ENCODE measurements around the gene SUPT5H.
A peak's percentile ranks its signal among the peaks of the same experiment; 100 is the strongest.
"Not testable (repeated sequence)": the region's sequence is repeated elsewhere in the genome, so short reads cannot be mapped to it uniquely, and the experiment has no call there.

SUPT5H gene

DNA sequence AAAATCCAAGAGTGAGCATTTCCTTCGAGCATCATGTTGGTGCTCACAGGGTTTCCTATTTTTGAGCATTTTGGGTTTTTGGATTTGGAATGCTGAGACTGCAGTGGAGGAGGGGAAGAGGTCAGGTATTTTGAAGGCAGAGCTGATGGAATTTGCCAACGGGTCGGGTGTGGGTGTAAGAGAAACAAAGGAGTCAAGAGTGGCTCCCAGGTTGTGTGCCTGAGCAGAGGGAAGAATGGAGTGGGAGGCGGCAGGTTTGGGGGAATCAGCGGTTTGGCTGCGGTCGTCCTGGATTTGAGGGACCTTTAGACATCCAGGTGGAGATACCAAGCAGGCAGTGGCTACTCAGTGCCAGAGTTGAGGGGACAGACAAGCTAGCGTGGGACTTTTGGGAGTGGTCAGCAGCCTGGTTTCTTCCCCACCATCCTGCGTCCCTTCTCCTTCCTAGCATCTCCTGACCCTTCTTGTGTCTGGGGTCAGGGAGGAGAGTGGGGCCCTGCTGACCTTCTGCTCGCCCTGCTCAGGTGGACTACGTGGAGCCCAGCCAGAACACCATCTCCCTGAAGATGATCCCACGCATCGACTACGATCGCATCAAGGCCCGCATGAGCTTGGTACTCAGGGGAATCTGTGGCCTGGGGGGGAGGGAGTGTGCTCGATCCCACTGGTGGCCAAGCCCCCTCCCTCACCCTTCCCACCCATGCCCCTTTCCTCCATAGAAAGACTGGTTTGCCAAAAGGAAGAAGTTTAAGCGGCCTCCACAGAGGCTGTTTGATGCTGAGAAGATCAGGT lies 20.8 kb downstream of the SUPT5H start:
- DNase-seq (ENCODE audit: low read depth in 3 of 3, low spot score in 1 of 3): no peak

DNA sequence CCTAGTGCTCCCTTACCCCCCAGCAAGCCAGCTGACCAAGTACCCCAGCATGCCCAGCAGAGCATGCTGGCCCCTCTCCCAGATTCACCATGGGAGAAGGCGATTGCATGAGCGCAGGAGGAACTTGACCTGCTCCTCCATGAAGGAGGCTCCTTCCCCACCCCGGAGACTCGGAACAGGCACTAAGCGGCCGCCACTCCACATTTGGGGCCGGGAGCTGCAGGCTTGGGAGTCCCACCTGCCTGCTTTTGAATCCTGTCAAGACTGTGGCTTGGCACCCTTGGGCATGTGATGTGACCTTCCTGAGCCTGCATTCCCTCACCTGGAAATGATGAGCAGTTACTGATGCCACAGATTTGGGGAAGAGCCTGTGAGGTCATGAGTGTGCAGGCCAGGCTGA lies 22.6 kb downstream of the SUPT5H start:
- DNase-seq (ENCODE audit: low read depth in 3 of 3, low spot score in 1 of 3): no peak

DNA sequence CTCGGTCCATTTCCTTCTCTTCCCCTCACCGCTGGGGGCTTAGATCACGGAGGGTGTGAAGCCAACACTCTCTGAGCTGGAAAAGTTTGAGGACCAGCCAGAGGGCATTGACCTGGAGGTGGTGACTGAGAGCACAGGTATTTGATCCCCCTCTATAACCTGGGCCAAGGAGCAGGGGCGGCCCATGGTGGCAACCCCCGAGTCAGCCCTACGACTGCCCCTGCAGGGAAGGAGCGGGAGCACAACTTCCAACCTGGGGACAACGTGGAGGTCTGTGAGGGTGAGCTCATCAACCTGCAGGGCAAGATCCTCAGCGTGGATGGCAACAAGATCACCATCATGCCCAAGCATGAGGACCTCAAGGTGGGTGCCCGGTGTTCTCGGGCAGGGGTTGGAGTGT lies 23.7 kb downstream of the SUPT5H start:
- no peak for DNase-seq (ENCODE audit: low read depth in 3 of 3, low spot score in 1 of 3)

DNA sequence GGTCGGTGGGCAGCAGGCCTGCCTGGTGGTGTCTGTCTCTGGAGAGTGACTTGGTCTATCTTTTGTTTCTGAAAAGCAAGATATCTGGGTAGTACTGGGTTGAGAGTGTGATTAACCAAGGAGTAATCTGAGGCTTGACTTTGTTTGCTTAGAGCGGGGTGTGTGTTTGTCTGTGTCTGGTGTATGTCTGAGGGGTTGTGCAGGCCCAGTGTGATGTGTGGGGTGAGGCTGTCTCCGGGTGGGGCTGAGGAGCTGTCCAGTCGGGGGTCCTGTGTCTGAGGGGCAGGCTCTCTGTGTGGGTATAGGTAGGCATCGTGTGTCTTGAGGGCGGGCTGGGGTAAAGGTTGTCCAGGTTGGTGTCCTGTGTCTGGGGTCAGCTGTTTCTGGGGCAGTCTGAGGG lies 24.2 kb downstream of the SUPT5H start:
- no peak for DNase-seq (ENCODE audit: low read depth in 3 of 3, low spot score in 1 of 3)

DNA sequence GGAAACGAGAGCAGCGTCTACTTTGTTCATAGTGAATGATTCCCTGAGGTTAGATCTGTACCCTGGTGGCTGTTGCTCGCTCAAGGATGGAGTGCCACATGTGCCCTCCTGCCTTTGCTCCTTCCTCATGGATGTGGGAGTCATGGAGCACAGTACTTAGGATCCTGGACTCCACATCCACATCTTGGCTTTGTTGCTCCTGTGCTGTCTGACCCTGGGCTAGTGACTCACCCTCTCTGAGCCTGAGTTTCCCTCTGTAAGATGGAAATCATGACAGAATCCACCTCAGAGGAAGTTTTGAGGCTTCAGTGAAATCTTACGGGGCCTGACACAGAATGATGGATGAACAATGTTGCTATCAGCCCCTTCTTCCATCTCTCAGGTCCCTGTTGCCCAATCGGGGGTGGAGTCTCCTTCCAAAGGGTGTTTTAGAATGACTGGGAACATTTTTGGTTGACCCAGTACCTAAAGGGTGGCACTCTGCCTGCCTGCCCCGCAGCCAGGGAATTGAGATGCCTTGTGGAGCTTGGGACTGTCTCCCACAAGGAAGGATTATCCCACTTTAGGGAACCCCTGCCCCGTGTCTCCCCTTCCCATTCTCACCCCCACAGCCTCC lies 25.4 kb downstream of the SUPT5H start:
- DNase-seq (ENCODE audit: low read depth in 3 of 3, low spot score in 1 of 3): no peak

DNA sequence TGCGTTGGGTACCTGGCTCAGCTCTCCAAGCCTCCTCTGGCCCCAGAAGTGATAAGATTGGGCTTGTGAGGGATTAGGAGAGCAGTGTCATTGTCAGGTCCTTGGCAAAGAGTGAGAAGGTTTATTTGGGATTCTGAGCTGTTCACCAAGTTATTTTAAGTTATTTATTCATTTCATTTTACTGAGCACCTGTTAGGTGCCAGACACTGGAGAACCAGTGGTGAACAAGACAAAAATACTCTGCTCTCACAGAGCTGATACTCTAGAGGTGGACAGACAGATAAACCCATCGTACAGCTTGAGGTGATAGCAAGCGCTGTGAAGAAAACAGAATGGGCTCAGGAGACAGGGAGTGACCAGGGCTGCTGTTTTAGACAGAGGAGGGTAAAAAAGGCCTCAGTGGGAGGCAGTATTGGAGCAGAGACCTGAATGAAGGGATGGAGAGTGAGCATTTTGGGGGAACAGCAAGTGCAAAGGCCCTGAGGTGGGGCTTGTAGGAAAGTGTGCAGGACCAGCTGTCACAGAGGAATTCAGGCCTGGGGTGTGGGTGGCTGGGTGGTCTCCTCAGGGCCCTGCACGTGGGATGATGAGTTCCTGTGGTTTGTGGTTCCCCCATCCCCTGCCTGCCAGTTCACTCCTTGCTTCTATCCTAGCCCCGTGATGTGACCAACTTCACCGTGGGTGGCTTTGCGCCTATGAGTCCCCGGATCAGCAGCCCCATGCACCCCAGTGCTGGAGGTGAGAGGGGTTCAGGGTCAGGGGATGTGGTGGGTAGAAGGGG lies 26.6 kb downstream of the SUPT5H start:
- DNase-seq (ENCODE audit: low read depth in 3 of 3, low spot score in 1 of 3): no peak

DNA sequence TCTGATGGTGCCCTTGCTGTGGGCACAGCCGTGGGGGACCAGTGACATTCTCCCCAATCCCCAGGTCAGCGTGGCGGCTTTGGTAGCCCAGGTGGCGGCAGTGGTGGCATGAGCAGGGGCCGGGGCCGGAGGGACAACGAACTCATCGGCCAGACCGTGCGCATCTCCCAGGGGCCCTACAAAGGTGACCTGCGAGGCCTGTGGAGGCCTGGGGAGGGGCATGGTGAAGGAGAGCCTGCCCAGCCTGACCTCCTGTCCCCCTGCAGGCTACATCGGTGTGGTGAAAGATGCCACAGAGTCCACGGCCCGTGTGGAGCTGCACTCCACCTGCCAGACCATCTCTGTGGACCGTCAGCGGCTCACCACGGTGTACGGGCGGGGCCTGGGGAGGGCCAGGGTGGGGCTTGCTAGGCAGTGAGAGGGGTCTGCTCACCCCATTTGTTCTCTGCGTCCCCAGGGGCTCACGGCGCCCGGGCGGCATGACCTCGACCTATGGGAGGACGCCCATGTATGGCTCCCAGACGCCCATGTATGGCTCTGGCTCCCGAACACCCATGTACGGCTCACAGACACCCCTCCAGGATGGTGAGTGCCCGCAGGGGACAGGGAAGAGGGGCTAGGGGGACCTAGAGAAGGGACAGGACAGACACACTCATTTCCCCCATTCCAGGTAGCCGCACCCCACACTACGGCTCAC lies 27.5 kb downstream of the SUPT5H start:
- no peak for DNase-seq (ENCODE audit: low read depth in 3 of 3, low spot score in 1 of 3)

DNA sequence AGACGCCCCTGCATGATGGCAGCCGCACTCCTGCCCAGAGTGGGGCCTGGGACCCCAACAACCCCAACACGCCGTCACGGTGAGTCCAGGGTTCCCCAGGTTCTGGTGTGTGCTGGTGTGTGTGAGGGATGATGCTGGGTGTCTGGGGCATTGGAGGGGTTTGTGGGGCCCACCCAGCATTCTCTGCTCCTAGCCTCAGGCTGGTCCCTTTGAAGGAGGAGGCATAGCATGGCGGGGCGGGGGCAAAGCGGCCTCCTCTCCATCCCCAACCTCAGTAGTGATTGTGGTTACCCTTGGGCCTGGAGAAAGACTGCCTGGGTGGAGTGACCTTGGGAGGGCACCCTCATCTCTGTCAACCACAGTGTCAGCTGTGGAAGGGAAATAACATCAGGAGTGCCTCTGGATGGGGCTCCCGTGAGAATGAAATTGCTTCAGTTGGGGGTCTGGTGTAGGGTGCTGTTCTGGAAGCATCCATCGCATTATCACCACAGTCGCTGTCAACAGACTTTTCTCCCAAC lies 28.1 kb downstream of the SUPT5H start:
- no peak for DNase-seq (ENCODE audit: low read depth in 3 of 3, low spot score in 1 of 3)

DNA sequence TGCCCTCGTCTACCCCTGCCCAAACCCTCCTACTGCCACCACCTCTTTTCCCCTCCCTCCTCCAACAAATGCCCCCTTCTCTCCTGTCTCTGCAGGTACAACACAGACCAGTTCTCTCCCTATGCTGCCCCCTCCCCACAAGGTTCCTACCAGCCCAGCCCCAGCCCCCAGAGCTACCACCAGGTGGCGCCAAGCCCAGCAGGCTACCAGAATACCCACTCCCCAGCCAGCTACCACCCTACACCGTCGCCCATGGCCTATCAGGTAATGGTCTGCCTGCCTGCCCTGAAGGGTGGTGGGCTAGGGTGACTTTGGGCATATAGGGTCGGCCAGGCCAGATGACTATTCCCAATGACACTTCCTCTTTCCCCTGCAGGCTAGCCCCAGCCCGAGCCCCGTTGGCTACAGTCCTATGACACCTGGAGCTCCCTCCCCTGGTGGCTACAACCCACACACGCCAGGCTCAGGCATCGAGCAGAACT lies 28.8 kb downstream of the SUPT5H start:
- peak; percentile 29 to 70 (median 47) for DNase-seq (ENCODE audit: low read depth in 3 of 3, low spot score in 1 of 3)

DNA sequence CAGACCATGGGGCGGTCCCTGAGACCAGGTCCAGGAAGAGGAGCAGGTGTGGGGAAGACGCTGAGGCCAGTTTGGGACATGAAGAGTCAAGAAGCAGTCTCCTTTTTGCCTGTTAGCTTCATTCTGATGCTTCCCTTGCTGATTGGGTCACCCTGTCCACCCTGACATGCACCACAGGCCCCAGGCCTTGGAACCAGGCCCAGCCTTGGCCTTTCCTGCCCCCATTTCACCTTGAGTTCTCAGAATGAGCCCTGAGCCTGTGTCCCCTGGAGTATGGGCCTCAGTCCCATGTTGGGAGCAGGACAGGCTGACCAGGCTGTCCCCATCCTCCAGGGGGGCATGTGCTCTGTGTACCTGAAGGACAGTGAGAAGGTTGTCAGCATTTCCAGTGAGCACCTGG lies 30.4 kb downstream of the SUPT5H start:
- no peak for DNase-seq (ENCODE audit: low read depth in 3 of 3, low spot score in 1 of 3)

DNA sequence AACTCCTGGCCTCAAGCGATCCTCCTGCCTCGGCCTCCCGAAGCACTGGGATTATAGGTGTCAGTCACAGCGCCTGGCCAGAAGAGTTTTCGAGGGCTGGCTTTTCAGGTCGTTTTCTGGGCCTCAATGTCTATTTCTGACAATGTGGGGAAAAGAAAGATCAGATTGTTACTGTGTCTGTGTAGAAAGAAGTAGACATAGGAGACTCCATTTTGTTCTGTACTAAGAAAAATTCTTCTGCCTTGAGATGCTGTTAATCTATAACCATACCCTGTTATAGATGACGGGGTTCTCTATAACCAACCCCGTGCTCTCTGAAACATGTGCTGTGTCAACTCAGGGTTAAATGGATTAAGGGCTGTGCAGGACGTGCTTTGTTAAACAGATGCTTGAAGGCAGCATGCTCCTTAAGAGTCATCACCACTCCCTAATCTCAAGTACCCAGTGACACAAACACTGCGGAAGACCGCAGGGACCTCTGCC lies 34.0 kb downstream of the SUPT5H start:
- DNase-seq (ENCODE audit: low read depth in 3 of 3, low spot score in 1 of 3): not testable (repeated sequence)

DNA sequence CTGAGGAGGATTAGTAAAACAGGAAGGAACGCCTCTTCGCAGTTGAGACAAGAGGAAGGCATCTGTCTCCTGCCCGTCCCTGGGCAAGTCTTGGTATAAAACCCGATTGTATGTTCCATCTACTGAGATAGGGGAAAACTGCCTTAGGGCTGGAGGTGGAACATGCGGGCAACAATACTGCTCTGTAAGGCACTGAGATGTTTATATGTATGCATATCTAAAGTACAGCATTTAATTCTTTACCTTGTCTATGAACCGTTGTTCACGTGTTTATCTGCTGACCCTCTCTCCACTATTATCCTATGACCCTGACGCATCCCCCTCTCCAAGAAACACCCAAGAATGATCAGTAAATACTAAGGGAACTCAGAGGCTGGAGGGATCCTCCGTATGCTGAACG lies 34.5 kb downstream of the SUPT5H start:
- DNase-seq (ENCODE audit: low read depth in 3 of 3, low spot score in 1 of 3): no peak

DNA sequence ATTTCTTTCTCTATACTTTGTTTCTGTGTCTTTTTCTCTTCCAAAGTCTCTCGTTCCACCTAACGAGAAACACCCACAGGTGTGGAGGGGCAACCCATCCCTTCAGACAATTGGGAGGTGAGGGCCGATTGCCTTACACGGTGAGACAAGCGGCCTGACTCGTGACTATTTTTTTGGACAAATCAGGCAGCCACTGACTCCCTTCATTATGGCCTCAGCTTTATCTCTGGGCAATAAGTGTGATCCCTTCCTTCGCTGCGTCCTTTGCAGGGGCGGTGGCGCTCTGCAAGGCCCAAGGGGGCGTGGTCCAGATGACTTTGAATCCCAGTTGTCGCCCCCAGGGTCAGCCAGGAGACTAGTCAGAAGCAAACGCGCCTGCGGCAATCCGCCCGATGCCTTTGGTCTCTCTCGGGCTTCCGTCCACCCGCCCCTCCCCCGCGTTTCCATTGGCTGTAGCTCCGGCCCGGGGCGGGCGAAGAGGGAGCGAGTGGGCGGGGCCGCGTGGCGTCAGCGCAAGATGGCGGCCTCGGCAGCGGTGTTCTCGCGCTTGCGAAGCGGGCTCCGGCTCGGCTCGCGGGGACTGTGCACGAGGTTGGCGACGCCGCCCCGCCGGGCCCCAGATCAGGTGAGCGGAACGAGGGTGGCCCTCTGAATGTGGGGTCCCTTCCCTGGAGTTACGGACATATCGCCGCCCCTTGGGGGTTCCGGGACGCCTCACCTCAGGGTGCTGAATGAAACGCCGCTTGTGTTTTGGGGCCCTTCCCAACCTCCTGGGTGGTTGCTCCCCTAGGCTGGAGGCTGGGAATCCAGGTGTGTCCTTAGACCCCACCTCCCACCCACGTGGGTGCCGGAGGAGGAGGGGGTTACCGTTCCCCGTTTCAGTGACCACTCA lies 35.2 kb downstream of the SUPT5H start, which contains the start of gene TIMM50:
TIMM50 (plus strand) TSS at position 502 of the 892 bp plus-strand sequence; CDS start at position 518, 16 bp downstream.
- peak; percentile 88 to 97 (median 91) for DNase-seq (ENCODE audit: low read depth in 3 of 3, low spot score in 1 of 3)

DNA sequence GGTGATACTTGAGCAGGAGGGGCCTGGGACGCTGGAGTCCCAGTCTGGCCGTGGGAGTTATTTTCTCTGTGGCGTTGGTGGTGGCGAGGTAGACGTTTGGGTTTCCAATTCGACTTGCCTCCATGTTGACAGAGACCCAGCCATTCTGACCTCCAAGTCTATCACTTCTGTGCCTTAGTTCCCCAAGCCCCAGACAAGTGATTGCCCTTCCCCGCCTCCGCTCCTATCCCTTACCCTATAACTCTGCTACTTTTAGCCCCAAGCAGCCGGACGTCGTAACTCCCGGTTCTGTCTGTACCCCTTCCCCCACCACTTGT lies 35.8 kb downstream of the SUPT5H start:
- DNase-seq (ENCODE audit: low read depth in 3 of 3, low spot score in 1 of 3): no peak

DNA sequence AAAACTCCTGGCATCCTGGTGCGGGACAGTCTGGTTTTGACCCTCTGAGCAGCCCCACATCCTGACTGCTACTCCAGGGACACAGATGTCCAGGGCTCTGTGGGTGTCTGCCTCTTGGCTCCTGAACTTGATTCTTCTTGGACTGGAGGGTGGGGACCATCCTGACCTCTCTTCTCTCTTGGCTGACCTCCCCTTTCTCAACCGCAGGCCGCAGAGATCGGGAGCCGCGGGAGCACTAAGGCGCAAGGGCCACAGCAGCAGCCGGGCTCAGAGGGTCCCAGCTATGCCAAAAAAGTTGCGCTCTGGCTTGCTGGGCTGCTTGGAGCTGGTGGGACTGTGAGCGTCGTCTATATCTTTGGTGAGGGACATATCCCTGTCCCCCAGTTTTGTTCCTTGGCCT lies 36.3 kb downstream of the SUPT5H start:
- DNase-seq (ENCODE audit: low read depth in 3 of 3, low spot score in 1 of 3): no peak

DNA sequence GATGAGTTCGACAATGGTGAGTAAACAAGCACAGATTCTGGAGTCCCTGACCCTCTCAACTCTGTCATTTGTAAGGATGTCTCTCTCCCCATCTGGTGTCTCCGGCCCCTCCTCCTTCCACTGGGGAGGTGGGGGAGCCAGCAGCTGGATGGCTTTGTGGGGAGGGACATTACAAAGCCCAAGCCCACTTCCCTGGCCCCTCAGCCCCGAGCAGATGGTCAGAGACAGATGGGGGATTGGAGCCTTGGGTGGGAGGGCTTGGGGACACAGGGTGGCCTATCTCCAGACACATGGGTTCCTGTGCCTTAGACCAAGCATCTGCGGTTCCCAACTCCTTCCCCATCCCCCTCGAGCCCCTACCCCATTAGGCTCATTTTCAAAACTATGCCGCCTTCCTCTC lies 37.8 kb downstream of the SUPT5H start:
- DNase-seq (ENCODE audit: low read depth in 3 of 3, low spot score in 1 of 3): no peak

DNA sequence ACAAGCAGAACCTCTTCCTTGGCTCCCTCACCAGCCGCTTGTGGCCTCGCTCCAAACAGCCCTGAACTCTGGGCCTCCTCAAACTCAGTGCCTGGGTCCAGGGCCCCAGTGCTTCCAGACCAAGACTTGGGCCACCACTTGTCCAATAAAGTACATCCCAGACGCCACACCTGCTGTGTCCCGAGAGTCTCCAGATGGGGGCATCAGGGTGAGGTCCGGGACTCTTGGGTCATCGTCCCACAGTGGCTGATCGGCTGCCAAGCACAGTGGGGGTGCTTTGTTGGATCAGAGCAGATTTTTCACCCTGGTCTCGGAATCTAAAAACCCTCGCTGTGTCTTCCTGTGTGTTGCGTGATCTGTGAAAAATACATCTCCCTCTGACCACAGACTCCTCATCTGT lies 44.4 kb downstream of the SUPT5H start:
- DNase-seq (ENCODE audit: low read depth in 3 of 3, low spot score in 1 of 3): no peak

DNA sequence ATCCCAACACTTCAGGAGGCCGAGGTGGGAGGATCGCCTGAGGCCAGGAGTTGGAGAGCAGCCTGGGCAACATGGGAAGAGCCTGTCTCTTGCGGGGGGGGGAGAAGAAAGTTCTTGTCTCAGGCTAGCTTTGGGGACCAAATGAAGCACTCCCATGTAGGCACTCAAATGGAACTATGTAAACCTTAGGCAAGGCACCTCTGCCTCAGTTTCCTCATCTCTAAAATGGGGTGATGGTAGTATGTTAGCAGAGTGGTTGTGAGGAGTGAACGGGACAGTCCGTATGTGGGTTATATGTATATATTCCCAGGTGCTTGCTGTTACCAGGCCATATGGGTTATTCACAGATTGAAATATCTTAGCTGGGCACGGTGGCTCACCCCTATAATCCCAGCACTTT lies 46.8 kb downstream of the SUPT5H start:
- no peak for DNase-seq (ENCODE audit: low read depth in 3 of 3, low spot score in 1 of 3)

DNA sequence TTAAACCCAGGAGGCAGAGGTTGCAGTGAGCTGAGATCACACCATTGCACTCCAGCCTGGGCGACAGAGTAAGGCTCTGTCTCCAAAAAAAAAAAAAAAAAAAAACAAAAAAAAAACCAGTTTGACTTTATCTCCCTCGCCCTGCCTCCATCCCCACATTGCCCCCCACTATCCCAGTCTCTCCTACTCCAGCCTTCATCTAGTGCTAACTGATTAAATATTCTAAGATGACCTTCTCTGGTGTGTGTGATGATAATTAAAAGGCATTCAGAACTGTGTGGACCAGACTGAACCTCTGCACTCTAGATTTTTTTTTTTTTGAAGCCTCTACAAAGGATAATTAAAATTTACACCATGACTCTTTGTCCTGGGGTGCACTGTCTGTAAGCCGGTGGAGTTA lies 47.4 kb downstream of the SUPT5H start:
- no peak for DNase-seq (ENCODE audit: low read depth in 3 of 3, low spot score in 1 of 3)

DNA sequence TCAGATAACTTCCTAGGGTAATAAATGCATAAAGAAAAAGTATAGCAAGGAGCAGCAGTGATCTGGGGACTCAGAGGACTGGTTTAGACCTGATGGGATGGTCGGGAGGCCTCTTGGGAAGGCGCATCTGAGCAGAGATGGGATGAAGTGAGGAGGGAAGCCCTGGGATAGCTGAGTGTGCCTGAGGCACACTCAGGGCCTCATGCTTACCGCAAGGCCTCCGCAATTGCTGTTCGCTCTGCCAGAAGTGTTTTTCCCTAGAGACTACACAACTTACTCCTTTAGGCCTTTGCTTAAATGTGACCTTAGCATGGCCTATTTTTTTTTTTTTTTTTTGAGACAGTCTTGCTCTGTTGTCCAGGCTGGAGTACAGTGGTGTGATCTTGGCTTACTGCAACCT lies 49.3 kb downstream of the SUPT5H start:
- DNase-seq (ENCODE audit: low read depth in 3 of 3, low spot score in 1 of 3): no peak

Measured in stimulated activated CD4-positive, alpha-beta T cell treated with anti-CD3 and anti-CD28 coated beads, TNF-alpha, amount 100 ng/mL, for 1 hour (primary cell).